ENCODE measurements around the gene CHP2. TPM values are rescaled to one million over a fixed set of nuclear protein-coding genes. Genes with fewer than 3 reads are reported as not detected.

The CHP2 gene
- total RNA-seq, 1 experiment from 2014 or later = not detected

Other genes starting within 250 kb of the CHP2 start
- 8.8 and 9.1 TPM in 2 replicates for gene GGA2, start 244.5 kb upstream of the CHP2 start, total RNA-seq (2014; rRNA removed; shearing (Covaris generic))
- gene EARS2, start 197.7 kb upstream of the CHP2 start, total RNA-seq (2014; rRNA removed; shearing (Covaris generic)) = 10.6 and 12.7 TPM in 2 replicates
- 52.6 and 67.9 TPM in 2 replicates for gene UBFD1, start 197.3 kb upstream of the CHP2 start, total RNA-seq (2014; rRNA removed; shearing (Covaris generic))
- gene NDUFAB1, start 158.7 kb upstream of the CHP2 start, total RNA-seq (2014; rRNA removed; shearing (Covaris generic)) = 156 and 176 TPM in 2 replicates
- 9.1 and 11.4 TPM in 2 replicates for gene PALB2, start 113.7 kb upstream of the CHP2 start, total RNA-seq (2014; rRNA removed; shearing (Covaris generic))
- gene DCTN5, start 113.6 kb upstream of the CHP2 start, total RNA-seq (2014; rRNA removed; shearing (Covaris generic)) = 36.5 and 43.2 TPM in 2 replicates
- 83.6 and 86.3 TPM in 2 replicates for gene PLK1, start 76.1 kb upstream of the CHP2 start, total RNA-seq (2014; rRNA removed; shearing (Covaris generic))
- gene ERN2, start 41.8 kb upstream of the CHP2 start, total RNA-seq (2014; rRNA removed; shearing (Covaris generic)) = not detected in 2 replicates
- gene PRKCB, start 81.0 kb downstream of the CHP2 start, total RNA-seq (2014; rRNA removed; shearing (Covaris generic)) = not detected in 2 replicates